ENCODE results near the gene PRSS1.

PRSS1 gene

DNA sequence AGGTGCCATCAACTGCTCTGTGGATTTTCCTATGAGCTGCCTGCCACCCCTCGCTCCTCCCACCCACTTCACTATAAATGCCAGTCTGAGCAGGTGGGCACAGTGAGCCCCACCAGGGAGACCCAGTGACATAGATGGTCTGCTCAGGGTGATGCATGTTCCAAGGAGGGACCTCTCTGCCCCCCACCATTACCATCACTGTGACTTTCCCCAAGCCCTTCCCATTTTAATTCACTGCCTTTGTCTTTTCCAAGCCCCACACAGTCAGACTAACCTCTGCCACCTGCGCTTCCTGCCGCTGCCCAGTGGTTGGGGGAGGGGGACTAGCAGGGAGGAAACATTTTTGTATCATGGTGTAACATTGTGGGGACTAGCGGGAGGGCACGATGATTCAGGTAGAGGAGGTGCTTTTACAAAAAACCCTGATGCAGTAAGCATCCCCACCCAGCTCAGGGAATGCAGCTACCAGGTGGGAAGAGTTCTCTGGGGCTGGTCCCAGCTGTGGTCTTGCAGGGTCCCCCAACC lies 46.1 kb downstream of the PRSS1 start:
- no peak for DNase-seq

- DNase-seq: no peak
Measured at GRCh38 chr7:142796001-142796500, 46.8 kb downstream of the PRSS1 start.

DNA sequence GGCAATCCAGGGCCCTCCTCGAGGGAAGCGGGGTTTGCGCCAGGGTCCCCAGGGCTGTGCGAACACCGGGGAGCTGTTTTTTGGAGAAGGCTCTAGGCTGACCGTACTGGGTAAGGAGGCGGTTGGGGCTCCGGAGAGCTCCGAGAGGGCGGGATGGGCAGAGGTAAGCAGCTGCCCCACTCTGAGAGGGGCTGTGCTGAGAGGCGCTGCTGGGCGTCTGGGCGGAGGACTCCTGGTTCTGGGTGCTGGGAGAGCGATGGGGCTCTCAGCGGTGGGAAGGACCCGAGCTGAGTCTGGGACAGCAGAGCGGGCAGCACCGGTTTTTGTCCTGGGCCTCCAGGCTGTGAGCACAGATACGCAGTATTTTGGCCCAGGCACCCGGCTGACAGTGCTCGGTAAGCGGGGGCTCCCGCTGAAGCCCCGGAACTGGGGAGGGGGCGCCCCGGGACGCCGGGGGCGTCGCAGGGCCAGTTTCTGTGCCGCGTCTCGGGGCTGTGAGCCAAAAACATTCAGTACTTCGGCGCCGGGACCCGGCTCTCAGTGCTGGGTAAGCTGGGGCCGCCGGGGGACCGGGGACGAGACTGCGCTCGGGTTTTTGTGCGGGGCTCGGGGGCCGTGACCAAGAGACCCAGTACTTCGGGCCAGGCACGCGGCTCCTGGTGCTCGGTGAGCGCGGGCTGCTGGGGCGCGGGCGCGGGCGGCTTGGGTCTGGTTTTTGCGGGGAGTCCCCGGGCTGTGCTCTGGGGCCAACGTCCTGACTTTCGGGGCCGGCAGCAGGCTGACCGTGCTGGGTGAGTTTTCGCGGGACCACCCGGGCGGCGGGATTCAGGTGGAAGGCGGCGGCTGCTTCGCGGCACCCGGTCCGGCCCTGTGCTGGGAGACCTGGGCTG lies 47.5 kb downstream of the PRSS1 start:
- no peak for DNase-seq

DNA sequence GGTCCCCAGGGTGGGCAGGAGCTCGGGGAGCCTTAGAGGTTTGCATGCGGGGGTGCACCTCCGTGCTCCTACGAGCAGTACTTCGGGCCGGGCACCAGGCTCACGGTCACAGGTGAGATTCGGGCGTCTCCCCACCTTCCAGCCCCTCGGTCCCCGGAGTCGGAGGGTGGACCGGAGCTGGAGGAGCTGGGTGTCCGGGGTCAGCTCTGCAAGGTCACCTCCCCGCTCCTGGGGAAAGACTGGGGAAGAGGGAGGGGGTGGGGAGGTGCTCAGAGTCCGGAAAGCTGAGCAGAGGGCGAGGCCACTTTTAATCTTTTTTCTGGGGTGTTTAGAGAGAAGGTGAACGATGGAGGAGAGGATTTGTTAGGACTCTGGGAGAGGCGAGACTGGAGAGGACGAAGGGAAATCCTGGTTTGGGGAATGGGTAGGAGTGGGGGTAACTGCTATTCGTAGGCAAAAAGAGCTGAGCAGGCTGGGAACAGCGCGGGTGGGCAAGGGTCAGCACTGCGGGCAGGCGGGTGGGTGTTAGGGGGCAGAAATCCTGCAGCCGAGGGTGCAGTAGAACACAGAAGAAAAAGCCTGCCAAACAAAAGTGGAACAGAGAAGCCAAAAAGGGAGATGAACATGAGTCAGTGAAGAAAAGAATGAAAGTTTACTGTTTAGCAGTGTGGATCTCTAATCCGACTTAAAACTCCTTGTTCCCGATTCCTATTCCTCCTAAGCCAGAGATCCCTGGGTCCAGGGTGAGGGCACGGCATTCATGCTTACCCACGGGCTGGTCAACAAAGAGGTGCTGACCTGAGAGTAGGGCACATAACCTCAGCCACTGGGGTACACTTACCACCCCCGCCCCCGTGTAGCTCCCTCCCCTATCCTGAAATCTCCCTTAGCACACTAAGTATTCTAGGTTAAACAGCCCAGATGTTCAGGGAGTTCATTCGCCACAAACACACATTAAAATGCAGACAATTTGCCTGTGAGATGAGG lies 48.4 kb downstream of the PRSS1 start:
- no peak for DNase-seq

DNA sequence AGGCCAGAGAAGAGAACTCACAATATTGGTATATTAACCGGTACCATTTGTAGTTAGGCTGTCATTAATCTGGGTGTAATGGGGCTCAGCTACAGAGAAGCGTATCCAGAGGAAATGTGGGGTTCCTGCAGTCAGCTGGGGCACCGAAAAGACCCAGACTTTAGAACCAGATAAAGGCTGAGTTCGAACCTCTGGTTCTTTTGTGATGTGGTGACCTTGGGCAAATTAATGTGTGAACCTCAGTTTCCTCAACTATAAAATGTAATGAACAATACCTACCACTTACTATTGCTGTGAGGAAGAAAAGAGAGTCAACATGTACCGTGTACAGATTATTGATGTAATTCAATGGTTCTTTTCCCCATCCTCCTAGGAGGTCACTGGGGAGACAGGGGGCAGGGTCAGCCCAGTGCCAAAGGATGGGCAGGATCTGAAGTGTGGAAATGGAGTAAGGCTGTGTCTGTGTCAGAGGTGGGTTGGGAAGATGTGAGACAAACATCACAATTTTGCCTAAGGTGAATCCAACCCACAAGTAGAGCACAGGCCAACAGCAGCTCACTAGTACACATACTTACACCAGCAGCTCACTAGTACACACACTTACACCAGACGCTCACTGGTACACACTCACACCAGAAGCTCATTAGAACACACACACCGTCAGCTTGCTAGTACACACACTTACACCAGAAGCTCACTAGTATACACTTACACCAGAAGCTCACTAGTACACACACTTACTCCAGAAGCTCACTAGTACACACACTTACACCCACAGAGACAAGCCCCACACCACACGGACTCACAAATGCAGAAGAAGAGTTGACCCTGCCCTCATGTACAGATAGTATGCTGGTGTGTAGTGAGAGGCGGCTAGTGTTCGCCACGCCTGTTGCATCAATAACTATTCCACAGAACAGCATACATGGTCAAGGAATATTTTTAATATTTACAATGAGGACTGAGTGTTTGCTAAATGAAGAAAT lies 49.5 kb downstream of the PRSS1 start:
- no peak for DNase-seq

DNA sequence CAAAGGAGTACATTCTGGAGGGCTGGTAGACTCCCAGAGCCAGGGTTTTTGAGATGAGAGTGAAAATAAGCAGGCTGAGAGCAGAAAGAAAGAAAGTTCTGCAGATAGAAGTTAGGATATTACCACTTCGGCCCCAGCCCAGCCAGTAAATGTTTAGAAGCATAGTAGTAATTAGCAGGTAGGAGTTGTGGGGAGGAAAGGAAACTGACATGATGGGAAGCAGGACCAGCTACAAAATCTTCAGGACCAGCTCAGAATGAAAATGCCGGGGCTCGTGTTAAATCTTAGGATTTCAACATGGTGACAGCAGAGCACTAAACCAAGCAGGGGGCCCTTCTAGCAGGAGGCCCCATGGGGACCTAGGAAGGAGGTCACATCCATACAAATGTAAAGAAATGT lies 50.2 kb downstream of the PRSS1 start:
- DNase-seq: no peak

DNA sequence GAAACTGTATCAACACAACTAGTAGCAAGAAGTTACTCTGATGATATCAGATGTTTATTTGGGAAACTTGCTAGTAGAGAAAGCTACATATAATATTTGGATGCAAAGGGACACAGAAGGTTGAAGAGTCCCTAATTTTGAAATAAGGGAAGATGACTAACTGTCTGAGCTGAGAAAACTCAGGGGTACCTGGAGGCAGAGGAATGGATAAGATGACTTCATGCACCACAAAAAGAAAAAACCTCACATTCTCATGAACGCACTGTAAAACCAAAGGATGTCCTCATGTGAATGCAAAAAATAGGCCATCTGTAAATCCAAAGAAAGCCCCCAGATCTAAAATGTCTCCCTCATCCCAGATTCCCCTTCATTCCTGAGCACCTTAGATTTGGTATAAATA lies 50.8 kb downstream of the PRSS1 start:
- DNase-seq: no peak

GRCh38 chr7:142800699-142801260 lies 51.5 kb downstream of the PRSS1 start:
- no peak for DNase-seq

DNA sequence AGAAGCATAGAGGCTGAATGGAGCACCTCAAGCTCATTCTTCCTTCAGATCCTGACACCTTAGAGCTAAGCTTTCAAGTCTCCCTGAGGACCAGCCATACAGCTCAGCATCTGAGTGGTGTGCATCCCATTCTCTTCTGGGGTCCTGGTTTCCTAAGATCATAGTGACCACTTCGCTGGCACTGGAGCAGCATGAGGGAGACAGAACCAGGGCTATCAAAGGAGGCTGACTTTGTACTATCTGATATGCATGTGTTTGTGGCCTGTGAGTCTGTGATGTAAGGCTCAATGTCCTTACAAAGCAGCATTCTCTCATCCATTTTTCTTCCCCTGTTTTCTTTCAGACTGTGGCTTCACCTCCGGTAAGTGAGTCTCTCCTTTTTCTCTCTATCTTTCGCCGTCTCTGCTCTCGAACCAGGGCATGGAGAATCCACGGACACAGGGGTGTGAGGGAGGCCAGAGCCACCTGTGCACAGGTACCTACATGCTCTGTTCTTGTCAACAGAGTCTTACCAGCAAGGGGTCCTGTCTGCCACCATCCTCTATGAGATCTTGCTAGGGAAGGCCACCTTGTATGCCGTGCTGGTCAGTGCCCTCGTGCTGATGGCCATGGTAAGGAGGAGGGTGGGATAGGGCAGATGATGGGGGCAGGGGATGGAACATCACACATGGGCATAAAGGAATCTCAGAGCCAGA lies 52.5 kb downstream of the PRSS1 start:
- DNase-seq: no peak

- no peak for DNase-seq
Measured at GRCh38 chr7:142802301-142802700, 53.0 kb downstream of the PRSS1 start.
